Measurements from ENCODE around the gene LCE1C.

DNA sequence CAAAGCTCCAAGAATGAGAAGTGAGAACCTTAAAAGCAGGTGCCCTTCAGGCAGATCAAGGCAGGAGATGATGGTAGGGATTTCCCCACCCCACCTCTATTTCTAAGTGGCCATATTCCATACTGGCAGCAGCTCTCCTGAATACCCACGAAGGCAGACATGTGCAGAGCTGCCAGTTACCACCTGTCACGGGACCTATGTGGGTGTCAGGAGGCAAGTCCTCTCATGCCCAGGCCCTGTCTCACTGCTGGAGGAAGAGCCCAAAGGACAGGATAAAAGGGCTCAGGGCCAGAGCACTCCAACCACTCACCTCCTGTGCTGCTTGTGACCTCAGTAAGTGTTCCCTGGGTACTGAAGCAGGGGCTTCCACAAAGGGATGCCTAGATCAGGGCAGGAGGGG, 4.6 kb upstream of the LCE1C start:
- TF ChIP-seq POLR2AphosphoS5 (IDR thresholded peaks at IDR 0.05; ENCODE audit: insufficient read depth, low read depth, low read length) (no peak), POLR2A (IDR thresholded peaks at IDR 0.05; ENCODE audit: low read depth, low read length) (no peak), EZH2 (IDR thresholded peaks at IDR 0.05; ENCODE audit: borderline replicate concordance, low read depth, low read length, severe bottlenecking) (no peak)
- TF ChIP-seq, protein P1, sequence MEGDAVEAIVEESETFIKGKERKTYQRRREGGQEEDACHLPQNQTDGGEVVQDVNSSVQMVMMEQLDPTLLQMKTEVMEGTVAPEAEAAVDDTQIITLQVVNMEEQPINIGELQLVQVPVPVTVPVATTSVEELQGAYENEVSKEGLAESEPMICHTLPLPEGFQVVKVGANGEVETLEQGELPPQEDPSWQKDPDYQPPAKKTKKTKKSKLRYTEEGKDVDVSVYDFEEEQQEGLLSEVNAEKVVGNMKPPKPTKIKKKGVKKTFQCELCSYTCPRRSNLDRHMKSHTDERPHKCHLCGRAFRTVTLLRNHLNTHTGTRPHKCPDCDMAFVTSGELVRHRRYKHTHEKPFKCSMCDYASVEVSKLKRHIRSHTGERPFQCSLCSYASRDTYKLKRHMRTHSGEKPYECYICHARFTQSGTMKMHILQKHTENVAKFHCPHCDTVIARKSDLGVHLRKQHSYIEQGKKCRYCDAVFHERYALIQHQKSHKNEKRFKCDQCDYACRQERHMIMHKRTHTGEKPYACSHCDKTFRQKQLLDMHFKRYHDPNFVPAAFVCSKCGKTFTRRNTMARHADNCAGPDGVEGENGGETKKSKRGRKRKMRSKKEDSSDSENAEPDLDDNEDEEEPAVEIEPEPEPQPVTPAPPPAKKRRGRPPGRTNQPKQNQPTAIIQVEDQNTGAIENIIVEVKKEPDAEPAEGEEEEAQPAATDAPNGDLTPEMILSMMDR (IDR thresholded peaks at IDR 0.05; ENCODE audit: extremely low read depth in 1 of 2, insufficient read depth in 1 of 2, low read depth in 1 of 2, low read length in 2 of 2) = no peak

Data from endothelial cell of umbilical vein (primary cell).